Measurements from ENCODE around the gene HDGFL3.
A peak's percentile ranks its signal among the peaks of the same experiment; 100 is the strongest.

HDGFL3 gene

GRCh38 chr15:83119968-83120581, 87.5 kb downstream of the HDGFL3 start:
- DNase-seq = no peak

GRCh38 chr15:83118968-83119367, 88.7 kb downstream of the HDGFL3 start:
- no peak for DNase-seq

- DNase-seq = peak; percentile 60
Measured at GRCh38 chr15:83118291-83118827, 89.3 kb downstream of the HDGFL3 start.

- no peak for DNase-seq
Measured at GRCh38 chr15:83115831-83116565, 91.6 kb downstream of the HDGFL3 start.

- no peak for DNase-seq
Measured at GRCh38 chr15:83115410-83115809, 92.2 kb downstream of the HDGFL3 start.

GRCh38 chr15:83114856-83115255, 92.8 kb downstream of the HDGFL3 start:
- no peak for DNase-seq

- no peak for DNase-seq
Measured at GRCh38 chr15:83113881-83114674, 93.5 kb downstream of the HDGFL3 start.

GRCh38 chr15:83112956-83113299, 94.7 kb downstream of the HDGFL3 start:
- no peak for DNase-seq

- DNase-seq = no peak
Measured at GRCh38 chr15:83112233-83112955, 95.2 kb downstream of the HDGFL3 start.

GRCh38 chr15:83111149-83111548, 96.5 kb downstream of the HDGFL3 start:
- no peak for DNase-seq

- DNase-seq = no peak
Measured at GRCh38 chr15:83110381-83110780, 97.2 kb downstream of the HDGFL3 start.

GRCh38 chr15:83109532-83109931, 98.1 kb downstream of the HDGFL3 start:
- no peak for DNase-seq

- DNase-seq = peak; percentile 49
Measured at GRCh38 chr15:83108266-83109219, 99.1 kb downstream of the HDGFL3 start.

GRCh38 chr15:83107841-83108181, 99.8 kb downstream of the HDGFL3 start:
- DNase-seq = no peak

- peak; percentile 61 for DNase-seq
Measured at GRCh38 chr15:83106994-83107840, 100.4 kb downstream of the HDGFL3 start, which contains the start of gene TM6SF1. Gene TM6SF1, plus strand, starts transcription at chr15:83107645. Its CDS starts 36 bp downstream, at chr15:83107681.

- no peak for DNase-seq
Measured at GRCh38 chr15:83105440-83105839, 102.2 kb downstream of the HDGFL3 start.

- DNase-seq = no peak
Measured at GRCh38 chr15:83104141-83104540, 103.5 kb downstream of the HDGFL3 start.

- DNase-seq = no peak
Measured at GRCh38 chr15:83102346-83102745, 105.3 kb downstream of the HDGFL3 start.

- DNase-seq = no peak
Measured at GRCh38 chr15:83100097-83100646, 107.5 kb downstream of the HDGFL3 start.

- DNase-seq = no peak
Measured at GRCh38 chr15:83099290-83099689, 108.3 kb downstream of the HDGFL3 start.

Measured in NCI-H82 (cell line).